Hepatocyte (in vitro differentiated cells): ENCODE measurements around the gene TMEM63A.

Experiments
- EZH2 ChIP-seq: fragments of 200-600 bp; sonication (generic); IDR thresholded peaks from 2 replicates; pipeline ENCODE4 v1.6.1; 2016; ENCODE audit warnings: antibody characterized with exemption, mild to moderate bottlenecking, borderline replicate concordance
- EZH2phosphoT487 ChIP-seq: fragments of 200-600 bp; sonication (generic); IDR thresholded peaks from one replicate; pipeline ENCODE4 v1.6.1; 2018; ENCODE audit warnings: antibody characterized with exemption, mild to moderate bottlenecking, low read depth, moderate library complexity; ENCODE audit not compliant: unreplicated experiment, severe bottlenecking
- TF ChIP-seq, protein P1 (sequence below): fragments of 200-600 bp; sonication (generic); IDR thresholded peaks from 2 replicates; pipeline ENCODE4 v1.5.1; 2016; ENCODE audit warnings: antibody characterized with exemption, mild to moderate bottlenecking; ENCODE audit not compliant: poor library complexity

DNA sequence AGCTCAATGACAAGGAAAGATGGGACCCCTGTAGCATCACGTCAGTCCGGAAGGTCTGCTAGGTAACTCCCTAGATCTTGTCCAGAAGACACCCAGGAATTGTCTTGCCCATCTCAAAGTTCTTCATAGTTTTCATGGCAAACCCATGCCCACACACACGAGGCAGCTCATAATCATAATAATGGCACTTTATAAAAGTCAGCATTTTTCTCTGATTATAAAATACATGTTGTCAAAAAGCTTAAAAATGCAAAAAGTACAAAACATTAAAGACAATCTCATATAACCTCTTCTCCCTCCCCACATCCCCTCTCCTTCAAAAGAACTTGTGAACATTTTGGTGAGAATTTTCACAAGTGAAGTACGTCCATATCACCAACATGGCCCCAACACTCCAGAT is 41.5 kb downstream of the TMEM63A start:
- TF ChIP-seq, protein P1, sequence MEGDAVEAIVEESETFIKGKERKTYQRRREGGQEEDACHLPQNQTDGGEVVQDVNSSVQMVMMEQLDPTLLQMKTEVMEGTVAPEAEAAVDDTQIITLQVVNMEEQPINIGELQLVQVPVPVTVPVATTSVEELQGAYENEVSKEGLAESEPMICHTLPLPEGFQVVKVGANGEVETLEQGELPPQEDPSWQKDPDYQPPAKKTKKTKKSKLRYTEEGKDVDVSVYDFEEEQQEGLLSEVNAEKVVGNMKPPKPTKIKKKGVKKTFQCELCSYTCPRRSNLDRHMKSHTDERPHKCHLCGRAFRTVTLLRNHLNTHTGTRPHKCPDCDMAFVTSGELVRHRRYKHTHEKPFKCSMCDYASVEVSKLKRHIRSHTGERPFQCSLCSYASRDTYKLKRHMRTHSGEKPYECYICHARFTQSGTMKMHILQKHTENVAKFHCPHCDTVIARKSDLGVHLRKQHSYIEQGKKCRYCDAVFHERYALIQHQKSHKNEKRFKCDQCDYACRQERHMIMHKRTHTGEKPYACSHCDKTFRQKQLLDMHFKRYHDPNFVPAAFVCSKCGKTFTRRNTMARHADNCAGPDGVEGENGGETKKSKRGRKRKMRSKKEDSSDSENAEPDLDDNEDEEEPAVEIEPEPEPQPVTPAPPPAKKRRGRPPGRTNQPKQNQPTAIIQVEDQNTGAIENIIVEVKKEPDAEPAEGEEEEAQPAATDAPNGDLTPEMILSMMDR = no peak
- TF ChIP-seq EZH2 = no peak
- TF ChIP-seq EZH2phosphoT487 = no peak
